Panc1 (cell line): ENCODE data around the gene DUSP16.

ENCODE experiments used
- CTCF ChIP-seq: fragments of 450-650 bp; IDR thresholded peaks from 2 replicates; pipeline ENCODE4 v1.5.1; 2017; ENCODE audit warnings: mild to moderate bottlenecking
- POLR2AphosphoS5 ChIP-seq: IDR thresholded peaks from 2 replicates; pipeline ENCODE4 v1.6.1; 2012; ENCODE audit warnings: mild to moderate bottlenecking, low read depth, low read length, moderate library complexity
- REST ChIP-seq, 2 experiments: IDR thresholded peaks; 2 replicates each; pipeline ENCODE4 v1.6.1; 2011 to 2012; ENCODE audit warnings: low read depth in 2 of 2, control low read depth in 1 of 2, low read length in 1 of 2, mild to moderate bottlenecking in 1 of 2, moderate library complexity in 1 of 2; ENCODE audit not compliant: insufficient read depth in 1 of 2
- SIN3A ChIP-seq: IDR thresholded peaks from 2 replicates; pipeline ENCODE4 v1.6.1; 2012; ENCODE audit warnings: low read depth, mild to moderate bottlenecking, low read length, moderate library complexity, borderline replicate concordance; ENCODE audit not compliant: insufficient read depth

DNA sequence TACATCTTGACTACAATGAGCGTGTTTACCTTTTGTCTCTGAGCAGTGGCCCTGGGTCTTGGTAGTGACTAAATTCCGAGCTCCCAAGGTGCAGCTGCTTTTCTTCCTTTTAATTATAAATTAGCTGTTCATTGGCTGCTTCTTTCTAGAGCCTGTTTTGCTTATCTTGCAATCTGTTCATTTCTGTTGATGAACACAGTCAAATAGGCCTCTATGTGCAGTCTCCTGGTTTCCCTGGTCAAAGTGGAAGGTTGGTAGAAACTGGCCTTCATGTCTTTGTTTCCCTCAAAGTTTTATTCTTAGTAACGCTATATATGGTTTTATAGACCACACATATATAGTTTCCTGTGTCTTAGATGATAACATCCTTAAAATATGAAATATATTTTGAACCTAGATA, 94.1 kb downstream of the DUSP16 start:
- TF ChIP-seq CTCF (no peak), REST (IDR thresholded peaks at IDR 0.05; ENCODE audit: insufficient read depth in 1 of 2, low read depth in 2 of 2, low read length in 1 of 2) (no peak), SIN3A (no peak), POLR2AphosphoS5 (no peak)
